PC-9 (cell line): ENCODE data around the gene DPPA3. TPM values are rescaled to one million over a fixed set of nuclear protein-coding genes. Genes with fewer than 3 reads are reported as not detected.

ENCODE experiments used
- BruUV-seq: library from RNA; stranded (reverse); fragments of 400-500 nt; replicated peaks from 2 replicates; lab custom pipeline; 2021; lab: Mats Ljungman, UMichigan
- CTCF ChIA-PET: fragments of 300-600 bp; sonication (Branson Sonifier 250); formaldehyde crosslinking; loops from one replicate; lab custom pipeline; 2022; ENCODE audit warnings: antibody characterized with exemption; lab: Charles Lee
- POLR2A ChIA-PET: fragments of 300-600 bp; sonication (Branson Sonifier 250); formaldehyde crosslinking; loops from one replicate; lab custom pipeline; 2022; ENCODE audit warnings: antibody characterized with exemption; ENCODE audit not compliant: unreplicated experiment; lab: Charles Lee
- DNase-seq, 2 experiments: peaks; one replicate each; pipeline versions ENCODE4 v3.0.0 to v3.0.0-alpha.2; 2015 to 2022; ENCODE audit warnings: mixed read lengths in 1 of 2
- H2AFZ ChIP-seq: fragments of 200-600 bp; sonication (generic); 2 replicates; pipeline ENCODE4 v1.8.1; 2017; ENCODE audit warnings: antibody characterized with exemption
- H3F3A ChIP-seq: fragments of 200-600 bp; sonication (generic); 2 replicates; pipeline ENCODE4 v1.8.1; 2017; ENCODE audit warnings: antibody characterized with exemption, mild to moderate bottlenecking, low read depth; ENCODE audit not compliant: insufficient read depth
- H3K27ac ChIP-seq: fragments of 200-600 bp; sonication (generic); 2 replicates; pipeline ENCODE4 v1.6.1; 2016; ENCODE audit warnings: mixed run types
- H3K27me3 ChIP-seq: fragments of 200-600 bp; sonication (generic); 2 replicates; pipeline ENCODE4 v1.6.1; 2016; ENCODE audit warnings: low read depth, mixed run types; ENCODE audit not compliant: insufficient read depth
- H3K36me3 ChIP-seq: fragments of 200-600 bp; sonication (generic); 2 replicates; pipeline ENCODE4 v1.6.1; 2016; ENCODE audit warnings: low read depth, mixed run types
- H3K4me1 ChIP-seq: fragments of 200-600 bp; sonication (generic); replicated peaks from 2 replicates; pipeline ENCODE4 v1.6.1; 2016; ENCODE audit warnings: mixed run types; ENCODE audit not compliant: insufficient read depth
- H3K4me2 ChIP-seq: fragments of 200-600 bp; sonication (generic); 2 replicates; pipeline ENCODE4 v1.6.1; 2017; ENCODE audit warnings: mixed run types
- H3K4me3 ChIP-seq: fragments of 200-600 bp; sonication (generic); 2 replicates; pipeline ENCODE4 v1.6.1; 2016; ENCODE audit warnings: mixed run types
- H3K79me2 ChIP-seq: fragments of 200-600 bp; sonication (generic); 2 replicates; pipeline ENCODE4 v1.6.1; 2017; ENCODE audit warnings: low read depth, mixed run types
- H3K9me2 ChIP-seq: fragments of 200-600 bp; sonication (generic); 2 replicates; pipeline ENCODE4 v1.8.1; 2017; ENCODE audit warnings: mild to moderate bottlenecking; ENCODE audit not compliant: insufficient read depth
- H3K9me3 ChIP-seq: fragments of 200-600 bp; sonication (generic); 2 replicates; pipeline ENCODE4 v1.8.1; 2016; ENCODE audit warnings: low read depth; ENCODE audit not compliant: insufficient read depth
- H4K20me1 ChIP-seq: fragments of 200-600 bp; sonication (generic); 2 replicates; pipeline ENCODE4 v1.8.1; 2017; ENCODE audit not compliant: insufficient read depth
- EZH2 ChIP-seq: fragments of 200-600 bp; sonication (generic); IDR thresholded peaks from 2 replicates; pipeline ENCODE4 v1.8.0; 2017; ENCODE audit warnings: antibody characterized with exemption, low read depth
- intact Hi-C: fragments of 100-400 bp; cut with micrococcal nuclease; formaldehyde crosslinking; loops from one replicate; pipeline ENCODE4 v1.10.0; 2022; ENCODE audit not compliant: unreplicated experiment
- total RNA-seq: library from RNA; stranded (reverse); gene quantifications from 2 replicates; pipeline ENCODE4 v1.2.3, GENCODE V29; 2021
- TF ChIP-seq, protein P1 (sequence below): fragments of 200-600 bp; sonication (generic); conservative IDR thresholded peaks from 2 replicates; pipeline ENCODE4 v1.6.1; 2017; ENCODE audit warnings: mixed run types, antibody characterized with exemption, mild to moderate bottlenecking, moderate library complexity

Gene DPPA3
- total RNA-seq, 1 experiment from 2014 or later = not detected

DNA sequence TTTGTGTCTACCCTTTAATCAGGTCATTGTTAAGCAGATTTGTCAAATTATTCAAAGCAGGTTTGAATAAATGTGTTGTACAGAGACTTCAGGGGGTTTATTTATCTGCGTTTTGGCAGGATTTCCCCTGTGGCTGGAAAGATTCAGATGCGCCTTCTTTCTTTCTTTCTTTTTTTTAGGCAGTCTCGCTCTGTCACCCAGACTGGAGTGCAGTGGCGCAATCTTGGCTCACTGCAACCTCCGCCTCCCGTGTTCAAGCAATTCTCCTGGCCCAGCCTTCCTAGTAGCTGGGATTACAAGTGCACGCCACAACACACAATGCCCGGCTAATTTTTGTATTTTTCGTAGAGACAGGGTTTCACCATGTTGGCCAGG lies 47.5 kb downstream of the DPPA3 start:
- H3K4me3 ChIP-seq = no peak overlapping the region
- H3K9me2 ChIP-seq = no peaks in the 10 kb centered on the region
- no peak overlapping the region for H2AFZ ChIP-seq
- H3K4me1 ChIP-seq = no peaks in the 10 kb centered on the region
- no peaks in the 10 kb centered on the region for H3F3A ChIP-seq
- ChIA-PET POLR2A (no interaction called here), CTCF (no interaction called here)
- no peak for TF ChIP-seq EZH2
- TF ChIP-seq, protein P1, sequence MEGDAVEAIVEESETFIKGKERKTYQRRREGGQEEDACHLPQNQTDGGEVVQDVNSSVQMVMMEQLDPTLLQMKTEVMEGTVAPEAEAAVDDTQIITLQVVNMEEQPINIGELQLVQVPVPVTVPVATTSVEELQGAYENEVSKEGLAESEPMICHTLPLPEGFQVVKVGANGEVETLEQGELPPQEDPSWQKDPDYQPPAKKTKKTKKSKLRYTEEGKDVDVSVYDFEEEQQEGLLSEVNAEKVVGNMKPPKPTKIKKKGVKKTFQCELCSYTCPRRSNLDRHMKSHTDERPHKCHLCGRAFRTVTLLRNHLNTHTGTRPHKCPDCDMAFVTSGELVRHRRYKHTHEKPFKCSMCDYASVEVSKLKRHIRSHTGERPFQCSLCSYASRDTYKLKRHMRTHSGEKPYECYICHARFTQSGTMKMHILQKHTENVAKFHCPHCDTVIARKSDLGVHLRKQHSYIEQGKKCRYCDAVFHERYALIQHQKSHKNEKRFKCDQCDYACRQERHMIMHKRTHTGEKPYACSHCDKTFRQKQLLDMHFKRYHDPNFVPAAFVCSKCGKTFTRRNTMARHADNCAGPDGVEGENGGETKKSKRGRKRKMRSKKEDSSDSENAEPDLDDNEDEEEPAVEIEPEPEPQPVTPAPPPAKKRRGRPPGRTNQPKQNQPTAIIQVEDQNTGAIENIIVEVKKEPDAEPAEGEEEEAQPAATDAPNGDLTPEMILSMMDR = no peak
- no peaks in the 10 kb centered on the region; the same call in 1 of the 2 replicates for H3K9me3 ChIP-seq
- no peak for DNase-seq
- no peak overlapping the region for H3K27ac ChIP-seq
- H3K36me3 ChIP-seq = no peaks in the 10 kb centered on the region
- BruUV-seq = no TSS peak
- H3K4me2 ChIP-seq = no peak overlapping the region
- intact Hi-C loops = no loop called here
- H3K79me2 ChIP-seq = no peaks in the 10 kb centered on the region
- no peaks in the 10 kb centered on the region for H4K20me1 ChIP-seq
- H3K27me3 ChIP-seq = no peaks in the 10 kb centered on the region

Other genes starting within 250 kb of the DPPA3 start
- not detected in 2 replicates for gene CD163, start 207.7 kb upstream of the DPPA3 start, total RNA-seq
- not detected in 2 replicates for gene APOBEC1, start 45.5 kb upstream of the DPPA3 start, total RNA-seq
- not detected in 2 replicates for gene GDF3, start 15.7 kb upstream of the DPPA3 start, total RNA-seq
- not detected in 2 replicates for gene CLEC4C, start 35.9 kb downstream of the DPPA3 start, total RNA-seq
- not detected in 2 replicates for gene NANOGNB, start 53.8 kb downstream of the DPPA3 start, total RNA-seq
- gene NANOG, start 78.0 kb downstream of the DPPA3 start, total RNA-seq = not detected in 2 replicates
- 0.13 TPM in 1 of 2 replicates, not detected in the other for gene SLC2A14, start 161.5 kb downstream of the DPPA3 start, total RNA-seq
- gene SLC2A3, start 224.8 kb downstream of the DPPA3 start, total RNA-seq = 24.9 and 26.2 TPM in 2 replicates